IPS DF 6.9 (cell line): Measurements from ENCODE around the gene C19orf38.

Source experiments
- DNase-seq: peaks from one replicate; pipeline ENCODE4 v3.0.0-alpha.2; 2013; ENCODE audit warnings: low read depth, low spot score
- H3K27ac ChIP-seq: one replicate; pipeline ENCODE4 v1.5.1; 2013; ENCODE audit warnings: low read length, control low read depth
- H3K27me3 ChIP-seq: 2 replicates; pipeline ENCODE4 v1.6.1; 2013; ENCODE audit warnings: mild to moderate bottlenecking, low read length; ENCODE audit not compliant: control insufficient read depth, insufficient read depth
- H3K36me3 ChIP-seq: 2 replicates; pipeline ENCODE4 v1.6.1; 2013; ENCODE audit warnings: low read length; ENCODE audit not compliant: control insufficient read depth, insufficient read depth
- H3K4me1 ChIP-seq: 2 replicates; pipeline ENCODE4 v1.6.1; 2013; ENCODE audit warnings: low read length; ENCODE audit not compliant: control insufficient read depth, insufficient read depth
- H3K4me3 ChIP-seq: 2 replicates; pipeline ENCODE4 v1.5.1; 2013; ENCODE audit warnings: mild to moderate bottlenecking, low read length
- H3K9me3 ChIP-seq: 2 replicates; pipeline ENCODE4 v1.6.1; 2013; ENCODE audit warnings: low read length, inconsistent platforms; ENCODE audit not compliant: control insufficient read depth, insufficient read depth
- WGBS: extraction: QIAGEN DNeasy Blood & Tissue Kit; methylation state at CpG from one replicate; pipeline ENCODE4 v1.1.7; 2013; ENCODE audit warnings: mixed read lengths, missing lambda C conversion rate; ENCODE audit not compliant: insufficient read length, insufficient coverage; 5-methylcytosine and 5-hydroxymethylcytosine counted together

The C19orf38 gene

DNA sequence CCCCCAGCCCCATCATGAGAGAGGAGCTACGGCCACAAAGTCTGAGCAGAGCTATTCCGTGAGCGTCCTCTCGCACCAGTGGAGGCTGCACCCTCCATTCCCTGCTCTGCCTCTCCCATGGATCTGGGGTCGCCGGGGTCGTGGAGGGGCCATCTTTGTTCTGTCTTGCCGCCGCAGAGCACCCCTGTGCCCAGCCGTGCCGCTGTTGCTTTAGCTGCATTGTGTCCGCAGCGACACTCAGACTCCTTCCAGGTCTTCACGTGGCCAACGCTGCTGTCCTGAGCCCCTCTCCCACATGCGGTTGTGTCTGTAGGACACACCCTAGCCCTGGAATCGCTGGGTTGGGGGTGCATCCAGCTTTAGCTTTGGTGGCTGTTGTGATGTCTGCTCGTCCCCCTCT lies 64.4 kb downstream of the C19orf38 start:
- Histone ChIP-seq H3K9me3 (no peaks in the 10 kb centered on the region), H3K27ac (no peak overlapping the region), H3K4me3 (no peak overlapping the region), H3K4me1 (no peaks in the 10 kb centered on the region), H3K27me3 (no peaks in the 10 kb centered on the region), H3K36me3 (peaks cover 34% of the 10 kb centered on the region)
- WGBS: no CpG with 5 or more reads among the region's 18 CpGs
- no peak for DNase-seq

DNA sequence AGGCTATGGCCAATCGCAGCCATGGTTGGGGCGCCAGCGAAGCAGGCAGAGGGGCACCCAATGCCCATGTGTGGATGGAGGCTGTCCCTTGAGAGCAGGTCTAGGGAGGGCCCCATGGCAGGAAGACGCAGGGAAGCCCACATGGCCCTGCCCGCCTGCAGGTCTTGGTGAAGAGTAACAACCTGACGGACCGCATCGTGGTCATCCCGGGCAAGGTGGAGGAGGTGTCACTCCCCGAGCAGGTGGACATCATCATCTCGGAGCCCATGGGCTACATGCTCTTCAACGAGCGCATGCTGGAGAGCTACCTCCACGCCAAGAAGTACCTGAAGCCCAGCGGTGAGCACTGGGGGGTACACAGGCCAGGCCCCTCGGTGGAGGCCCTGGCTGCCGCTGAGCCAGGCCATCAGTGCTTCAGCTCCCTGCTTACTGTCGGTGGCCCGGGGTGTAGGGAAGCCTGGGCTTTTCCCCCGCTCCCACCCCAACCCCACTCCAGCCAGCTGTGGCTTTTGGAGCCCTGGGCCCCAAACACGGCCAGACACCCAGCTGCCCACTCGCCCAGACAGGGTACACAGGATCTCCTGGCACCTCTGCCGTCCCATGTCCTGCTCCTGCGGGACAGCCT lies 65.6 kb downstream of the C19orf38 start:
- no peaks in the 10 kb centered on the region for H3K9me3 ChIP-seq
- DNase-seq: no peak
- H3K4me1 ChIP-seq: no peaks in the 10 kb centered on the region
- peaks cover 28% of the 10 kb centered on the region for H3K36me3 ChIP-seq
- no peak overlapping the region for H3K4me3 ChIP-seq
- WGBS: no CpG with 5 or more reads among the region's 24 CpGs
- H3K27ac ChIP-seq: no peak overlapping the region
- H3K27me3 ChIP-seq: no peaks in the 10 kb centered on the region

DNA sequence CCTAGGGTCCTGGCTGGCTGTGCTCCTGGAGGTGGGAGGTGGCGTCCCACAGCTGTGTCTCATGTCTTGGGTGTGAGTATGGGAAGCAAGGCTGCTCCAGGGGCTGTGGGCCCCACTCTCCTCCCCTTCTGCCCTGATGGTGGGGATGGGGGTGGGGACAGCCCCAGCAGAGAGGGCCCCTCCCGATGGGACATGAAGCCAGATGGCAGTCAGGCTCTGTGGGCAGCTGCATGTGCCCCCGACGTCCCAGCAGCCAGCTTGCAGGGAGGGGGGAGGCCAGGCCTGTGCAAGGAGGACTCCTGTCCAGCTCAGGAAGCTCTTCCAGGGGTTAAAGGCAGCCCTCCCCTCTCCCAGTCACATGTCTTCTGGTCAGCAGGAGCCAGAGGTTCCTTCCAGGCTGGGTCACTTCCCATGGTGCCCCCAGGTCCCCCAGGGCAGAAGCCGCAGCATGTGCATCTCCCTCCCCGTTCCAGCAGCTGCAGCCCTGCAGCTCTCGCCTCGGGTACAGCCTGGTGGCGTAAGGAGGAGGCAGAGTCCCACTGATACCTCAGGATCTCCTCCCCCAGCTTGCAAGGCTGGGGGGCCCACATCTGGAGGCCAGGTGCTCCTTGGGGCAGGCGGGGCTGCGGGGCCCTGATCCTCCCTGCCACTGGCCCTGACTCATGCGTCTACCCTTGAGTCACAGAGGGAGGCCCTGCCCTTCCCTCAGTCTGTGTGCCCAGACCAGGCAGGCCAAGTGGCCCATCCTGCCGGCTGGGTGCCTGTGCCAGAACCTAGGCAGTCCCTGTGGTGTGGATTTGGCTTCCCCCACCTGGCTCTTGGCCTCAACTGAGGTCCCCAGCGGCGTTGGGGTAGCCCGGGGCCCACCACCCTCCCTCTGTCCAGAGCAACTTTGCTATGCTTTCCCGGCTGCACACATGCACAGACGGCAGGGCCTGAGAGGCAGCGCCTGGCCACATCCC lies 67.2 kb downstream of the C19orf38 start:
- WGBS: no CpG with 5 or more reads among the region's 19 CpGs
- no peak overlapping the region for H3K27ac ChIP-seq
- no peaks in the 10 kb centered on the region for H3K9me3 ChIP-seq
- no peak for DNase-seq
- H3K4me1 ChIP-seq: no peaks in the 10 kb centered on the region
- H3K27me3 ChIP-seq: no peaks in the 10 kb centered on the region
- H3K4me3 ChIP-seq: no peak overlapping the region
- peaks cover 38% of the 10 kb centered on the region for H3K36me3 ChIP-seq

DNA sequence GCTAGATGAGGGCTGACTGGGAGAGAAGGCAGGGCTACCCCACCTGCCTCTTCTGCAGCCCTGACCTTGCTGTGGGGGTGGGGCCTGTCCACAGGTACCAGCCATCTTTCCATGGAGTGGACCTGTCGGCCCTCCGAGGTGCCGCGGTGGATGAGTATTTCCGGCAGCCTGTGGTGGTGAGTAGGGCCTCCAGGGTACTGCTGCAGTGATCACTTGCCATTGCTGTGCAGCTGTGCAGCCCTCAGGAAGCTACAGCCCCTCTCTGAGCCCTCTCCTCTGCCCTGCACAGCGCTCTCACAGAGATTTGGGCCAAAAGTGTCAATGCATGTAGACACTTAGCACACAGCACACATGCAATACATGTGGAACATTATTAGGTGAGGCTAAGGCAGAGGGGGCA lies 68.4 kb downstream of the C19orf38 start:
- H3K4me3 ChIP-seq: no peak overlapping the region; the same call in 1 of the 2 replicates
- H3K4me1 ChIP-seq: no peaks in the 10 kb centered on the region; the same call in 1 of the 2 replicates
- no peaks in the 10 kb centered on the region for H3K9me3 ChIP-seq
- H3K27me3 ChIP-seq: no peaks in the 10 kb centered on the region
- no CpG with 5 or more reads among the region's 6 CpGs for WGBS
- no peak overlapping the region for H3K27ac ChIP-seq
- peaks cover 43% of the 10 kb centered on the region for H3K36me3 ChIP-seq
- no peak for DNase-seq

DNA sequence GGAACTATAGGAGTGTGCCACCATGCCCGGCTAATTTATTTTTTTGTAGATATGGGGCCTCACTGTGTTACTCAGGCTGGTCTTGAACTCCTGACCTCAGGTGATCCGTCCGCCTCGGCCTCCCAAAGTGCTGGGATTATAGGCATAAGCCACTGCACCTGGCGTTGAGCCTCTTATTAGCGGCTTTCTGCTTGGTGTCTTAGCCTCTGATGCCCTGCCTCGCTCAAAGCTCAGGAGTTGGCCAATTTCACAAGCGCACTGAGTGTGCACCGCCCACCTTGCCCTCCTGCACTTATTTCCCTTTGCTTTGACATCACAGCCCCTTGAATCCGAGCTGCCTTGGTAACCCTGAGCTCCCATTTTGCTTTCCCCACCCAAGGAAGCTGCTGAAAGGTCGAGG lies 70.1 kb downstream of the C19orf38 start:
- Histone ChIP-seq H3K36me3 (peaks cover 41% of the 10 kb centered on the region), H3K4me1 (no peaks in the 10 kb centered on the region; the same call in 1 of the 2 replicates), H3K4me3 (no peak overlapping the region; the same call in 1 of the 2 replicates), H3K27me3 (no peaks in the 10 kb centered on the region), H3K27ac (no peak overlapping the region), H3K9me3 (no peaks in the 10 kb centered on the region)
- no CpG with 5 or more reads among the region's 11 CpGs for WGBS
- DNase-seq: no peak
